NB4 (cell line): ENCODE data around the gene DMKN.

Experiments
- POLR2A ChIP-seq: IDR thresholded peaks from 2 replicates; pipeline ENCODE4 v1.6.1; 2011; ENCODE audit warnings: mild to moderate bottlenecking; ENCODE audit not compliant: insufficient read length; ENCODE audit errors: extremely low read depth
- TF ChIP-seq, protein P1 (sequence below): IDR thresholded peaks from one replicate; pipeline ENCODE4 v1.5.1; 2012; ENCODE audit warnings: low read depth, low read length
- TF ChIP-seq, protein P2 (sequence below): IDR thresholded peaks from 2 replicates; pipeline ENCODE4 v1.6.1; 2011; ENCODE audit warnings: low read depth, low read length

GRCh38 chr19:35517342-35517741 is 3.9 kb upstream of the DMKN start:
- TF ChIP-seq, protein P1, sequence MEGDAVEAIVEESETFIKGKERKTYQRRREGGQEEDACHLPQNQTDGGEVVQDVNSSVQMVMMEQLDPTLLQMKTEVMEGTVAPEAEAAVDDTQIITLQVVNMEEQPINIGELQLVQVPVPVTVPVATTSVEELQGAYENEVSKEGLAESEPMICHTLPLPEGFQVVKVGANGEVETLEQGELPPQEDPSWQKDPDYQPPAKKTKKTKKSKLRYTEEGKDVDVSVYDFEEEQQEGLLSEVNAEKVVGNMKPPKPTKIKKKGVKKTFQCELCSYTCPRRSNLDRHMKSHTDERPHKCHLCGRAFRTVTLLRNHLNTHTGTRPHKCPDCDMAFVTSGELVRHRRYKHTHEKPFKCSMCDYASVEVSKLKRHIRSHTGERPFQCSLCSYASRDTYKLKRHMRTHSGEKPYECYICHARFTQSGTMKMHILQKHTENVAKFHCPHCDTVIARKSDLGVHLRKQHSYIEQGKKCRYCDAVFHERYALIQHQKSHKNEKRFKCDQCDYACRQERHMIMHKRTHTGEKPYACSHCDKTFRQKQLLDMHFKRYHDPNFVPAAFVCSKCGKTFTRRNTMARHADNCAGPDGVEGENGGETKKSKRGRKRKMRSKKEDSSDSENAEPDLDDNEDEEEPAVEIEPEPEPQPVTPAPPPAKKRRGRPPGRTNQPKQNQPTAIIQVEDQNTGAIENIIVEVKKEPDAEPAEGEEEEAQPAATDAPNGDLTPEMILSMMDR = no peak
- TF ChIP-seq POLR2A = no peak
- TF ChIP-seq, protein P2, sequence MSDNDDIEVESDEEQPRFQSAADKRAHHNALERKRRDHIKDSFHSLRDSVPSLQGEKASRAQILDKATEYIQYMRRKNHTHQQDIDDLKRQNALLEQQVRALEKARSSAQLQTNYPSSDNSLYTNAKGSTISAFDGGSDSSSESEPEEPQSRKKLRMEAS = no peak
